Measurements from ENCODE around the gene ICAM2.
"Not testable (repeated sequence)": the region's sequence is repeated elsewhere in the genome, so short reads cannot be mapped to it uniquely, and the experiment has no call there.

ICAM2 gene

GRCh38 chr17:64022611-64023063 is 2.2 kb upstream of the ICAM2 start:
- TF ChIP-seq ESRRG (CRISPR knock-in tag; IDR thresholded peaks at IDR 0.05) (no peak), ZFP30 (CRISPR knock-in tag; IDR thresholded peaks at IDR 0.05) (no peak), ZFP3 (CRISPR knock-in tag; IDR thresholded peaks at IDR 0.05) (no peak)
- TF ChIP-seq, protein P1, sequence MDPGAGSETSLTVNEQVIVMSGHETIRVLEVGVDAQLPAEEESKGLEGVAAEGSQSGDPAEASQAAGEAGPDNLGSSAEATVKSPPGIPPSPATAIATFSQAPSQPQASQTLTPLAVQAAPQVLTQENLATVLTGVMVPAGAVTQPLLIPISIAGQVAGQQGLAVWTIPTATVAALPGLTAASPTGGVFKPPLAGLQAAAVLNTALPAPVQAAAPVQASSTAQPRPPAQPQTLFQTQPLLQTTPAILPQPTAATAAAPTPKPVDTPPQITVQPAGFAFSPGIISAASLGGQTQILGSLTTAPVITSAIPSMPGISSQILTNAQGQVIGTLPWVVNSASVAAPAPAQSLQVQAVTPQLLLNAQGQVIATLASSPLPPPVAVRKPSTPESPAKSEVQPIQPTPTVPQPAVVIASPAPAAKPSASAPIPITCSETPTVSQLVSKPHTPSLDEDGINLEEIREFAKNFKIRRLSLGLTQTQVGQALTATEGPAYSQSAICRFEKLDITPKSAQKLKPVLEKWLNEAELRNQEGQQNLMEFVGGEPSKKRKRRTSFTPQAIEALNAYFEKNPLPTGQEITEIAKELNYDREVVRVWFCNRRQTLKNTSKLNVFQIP (CRISPR knock-in tag; IDR thresholded peaks at IDR 0.05; ENCODE audit: borderline replicate concordance, low read depth) = no peak
- TF ChIP-seq, protein P2, sequence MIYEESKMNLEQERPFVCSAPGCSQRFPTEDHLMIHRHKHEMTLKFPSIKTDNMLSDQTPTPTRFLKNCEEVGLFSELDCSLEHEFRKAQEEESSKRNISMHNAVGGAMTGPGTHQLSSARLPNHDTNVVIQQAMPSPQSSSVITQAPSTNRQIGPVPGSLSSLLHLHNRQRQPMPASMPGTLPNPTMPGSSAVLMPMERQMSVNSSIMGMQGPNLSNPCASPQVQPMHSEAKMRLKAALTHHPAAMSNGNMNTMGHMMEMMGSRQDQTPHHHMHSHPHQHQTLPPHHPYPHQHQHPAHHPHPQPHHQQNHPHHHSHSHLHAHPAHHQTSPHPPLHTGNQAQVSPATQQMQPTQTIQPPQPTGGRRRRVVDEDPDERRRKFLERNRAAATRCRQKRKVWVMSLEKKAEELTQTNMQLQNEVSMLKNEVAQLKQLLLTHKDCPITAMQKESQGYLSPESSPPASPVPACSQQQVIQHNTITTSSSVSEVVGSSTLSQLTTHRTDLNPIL (CRISPR knock-in tag; IDR thresholded peaks at IDR 0.05; ENCODE audit: low read depth) = no peak
- ATAC-seq = no peak

GRCh38 chr17:64019551-64019961 is 877 bp downstream of the ICAM2 start:
- not testable (repeated sequence) for ATAC-seq

DNA sequence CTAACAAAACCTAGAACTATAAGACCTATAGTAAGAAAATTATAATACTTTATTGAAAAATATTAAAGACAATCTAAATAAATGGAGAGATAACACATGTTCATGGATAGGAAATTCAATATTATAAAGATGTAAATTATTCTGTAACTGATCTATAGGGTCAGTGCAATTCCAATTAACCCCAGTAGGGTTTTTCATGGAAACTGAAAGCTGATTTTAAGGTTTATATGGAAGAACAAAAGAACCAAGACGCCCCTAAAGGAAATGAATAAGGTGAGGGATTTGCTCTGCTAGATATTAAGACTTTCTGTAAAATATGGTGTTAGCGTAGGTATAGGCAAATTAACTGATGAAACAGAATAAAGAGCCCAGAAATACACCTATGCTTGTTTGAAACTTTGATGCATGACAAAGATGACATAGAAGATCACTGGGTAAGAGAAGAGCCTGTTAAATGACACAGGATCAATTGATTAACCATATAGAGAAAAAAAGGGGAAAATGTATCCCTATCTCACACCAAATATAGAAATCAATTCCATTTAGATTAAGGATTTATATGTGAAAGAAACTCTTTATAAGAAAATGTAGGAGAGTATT is 3.0 kb downstream of the ICAM2 start:
- ATAC-seq = no peak
- TF ChIP-seq ZFP3 (CRISPR knock-in tag; IDR thresholded peaks at IDR 0.05) (no peak), ZC3H10 (CRISPR knock-in tag; IDR thresholded peaks at IDR 0.05) (no peak), SNAI2 (CRISPR knock-in tag; IDR thresholded peaks at IDR 0.05) (no peak), ZNF8 (CRISPR knock-in tag; IDR thresholded peaks at IDR 0.05) (no peak), TCF4 (CRISPR knock-in tag; IDR thresholded peaks at IDR 0.05; ENCODE audit: borderline replicate concordance) (no peak), GLIS3 (CRISPR knock-in tag; IDR thresholded peaks at IDR 0.05) (no peak), OSR1 (CRISPR knock-in tag; IDR thresholded peaks at IDR 0.05) (no peak)

- TF ChIP-seq PATZ1 (CRISPR knock-in tag; IDR thresholded peaks at IDR 0.05; ENCODE audit: borderline replicate concordance) (no peak), ESRRG (CRISPR knock-in tag; IDR thresholded peaks at IDR 0.05) (no peak), ZNF8 (CRISPR knock-in tag; IDR thresholded peaks at IDR 0.05) (no peak), ZFP30 (CRISPR knock-in tag; IDR thresholded peaks at IDR 0.05) (no peak), ZNF70 (CRISPR knock-in tag; IDR thresholded peaks at IDR 0.05) (no peak), TOX (CRISPR knock-in tag; IDR thresholded peaks at IDR 0.05; ENCODE audit: borderline replicate concordance) (no peak), TCF4 (CRISPR knock-in tag; IDR thresholded peaks at IDR 0.05; ENCODE audit: borderline replicate concordance) (no peak), TSHZ2 (CRISPR knock-in tag; IDR thresholded peaks at IDR 0.05) (no peak), ZNF565 (CRISPR knock-in tag; conservative IDR thresholded peaks at IDR 0.05; ENCODE audit: low read depth) (no peak), ARNTL (CRISPR knock-in tag; IDR thresholded peaks at IDR 0.05; ENCODE audit: borderline replicate concordance, low read depth) (no peak)
- TF ChIP-seq, protein P1 (CRISPR knock-in tag; IDR thresholded peaks at IDR 0.05; ENCODE audit: borderline replicate concordance, low read depth) = no peak
- no peak for ATAC-seq
These were observed 3.5 kb downstream of the ICAM2 start for GRCh38 chr17:64016974-64017373.

Measured in SK-N-SH treated with all-trans-retinoic acid at 6 μM for 48 hours (cell line).